Neural progenitor cell (in vitro differentiated cells): Measurements from ENCODE around the gene ZCCHC9. TPM values are rescaled to one million over a fixed set of nuclear protein-coding genes. Genes with fewer than 3 reads are reported as not detected.
"Not testable (repeated sequence)": the region's sequence is repeated elsewhere in the genome, so short reads cannot be mapped to it uniquely, and the experiment has no call there.

Experiments used
- DNase-seq: peaks from one replicate; pipeline ENCODE4 v3.0.0-alpha.2; 2016; ENCODE audit warnings: low spot score
- H2AFZ ChIP-seq: fragments of 200-600 bp; sonication (generic); replicated peaks from 2 replicates; pipeline ENCODE4 v1.6.1; 2016; ENCODE audit warnings: antibody characterized with exemption
- H3F3A ChIP-seq: fragments of 200-600 bp; sonication (generic); 2 replicates; pipeline ENCODE4 v1.6.1; 2016; ENCODE audit warnings: antibody characterized with exemption, low read depth
- H3K27ac ChIP-seq: fragments of 200-600 bp; sonication (generic); 2 replicates; pipeline ENCODE4 v1.5.1; 2016; ENCODE audit warnings: mild to moderate bottlenecking
- H3K27me3 ChIP-seq: fragments of 200-600 bp; sonication (generic); 2 replicates; pipeline ENCODE4 v1.6.1; 2016; ENCODE audit warnings: mild to moderate bottlenecking, moderate library complexity
- H3K36me3 ChIP-seq: fragments of 200-600 bp; sonication (generic); 2 replicates; pipeline ENCODE4 v1.5.1; 2016
- H3K4me1 ChIP-seq: fragments of 200-600 bp; sonication (generic); 2 replicates; pipeline ENCODE4 v1.6.1; 2016; ENCODE audit warnings: mixed run types
- H3K4me2 ChIP-seq: fragments of 200-600 bp; sonication (generic); 2 replicates; pipeline ENCODE4 v1.6.1; 2016
- H3K4me3 ChIP-seq: fragments of 200-600 bp; sonication (generic); 2 replicates; pipeline ENCODE4 v1.5.1; 2016
- H3K79me2 ChIP-seq: fragments of 200-600 bp; sonication (generic); 2 replicates; pipeline ENCODE4 v1.6.1; 2016; ENCODE audit warnings: low read depth
- H3K9ac ChIP-seq: fragments of 200-600 bp; sonication (generic); 2 replicates; pipeline ENCODE4 v1.6.1; 2016
- H3K9me3 ChIP-seq: fragments of 200-600 bp; sonication (generic); 2 replicates; pipeline ENCODE4 v1.5.1; 2016; ENCODE audit warnings: low read depth
- H4K20me1 ChIP-seq: fragments of 200-600 bp; sonication (generic); 2 replicates; pipeline ENCODE4 v1.6.1; 2016; ENCODE audit warnings: low read depth
- H3K27ac Mint-ChIP-seq: 3 replicates; pipeline ENCODE4 v1.8.0; 2021; ENCODE audit warnings: mixed read lengths
- H3K27me3 Mint-ChIP-seq: 2 replicates; pipeline ENCODE4 v1.8.0; 2022; ENCODE audit warnings: low read depth, mild to moderate bottlenecking, inconsistent platforms, moderate library complexity, mixed read lengths; ENCODE audit not compliant: insufficient read depth
- H3K36me3 Mint-ChIP-seq: 3 replicates; pipeline ENCODE4 v1.8.0; 2021; ENCODE audit warnings: mixed read lengths
- H3K4me1 Mint-ChIP-seq: 3 replicates; pipeline ENCODE4 v1.8.0; 2021; ENCODE audit warnings: mixed read lengths
- H3K4me3 Mint-ChIP-seq: 3 replicates; pipeline ENCODE4 v1.8.0; 2021; ENCODE audit warnings: mild to moderate bottlenecking, moderate library complexity, mixed read lengths
- H3K9me3 Mint-ChIP-seq: 3 replicates; pipeline ENCODE4 v1.8.0; 2020; ENCODE audit warnings: mixed read lengths
- EZH2 ChIP-seq: fragments of 200-600 bp; sonication (generic); IDR thresholded peaks from 2 replicates; pipeline ENCODE4 v1.6.1; 2017; ENCODE audit warnings: antibody characterized with exemption, mild to moderate bottlenecking, moderate library complexity
- EZH2phosphoT487 ChIP-seq: fragments of 200-600 bp; sonication (generic); IDR thresholded peaks from 2 replicates; pipeline ENCODE4 v1.6.1; 2017; ENCODE audit warnings: antibody characterized with exemption
- total RNA-seq: library from RNA; depleted of rRNA; stranded (reverse); fragments of >200 nt; gene quantifications from 2 replicates; pipeline ENCODE4 v1.2.3, GENCODE V29; 2015; ENCODE audit warnings: low replicate concordance
- TF ChIP-seq, protein P1 (sequence below): fragments of 200-600 bp; sonication (generic); IDR thresholded peaks from 2 replicates; pipeline ENCODE4 v1.5.1; 2017; ENCODE audit warnings: antibody characterized with exemption, mild to moderate bottlenecking

Gene ZCCHC9
- total RNA-seq, 1 donor from 2014 or later = 57.4 TPM

DNA sequence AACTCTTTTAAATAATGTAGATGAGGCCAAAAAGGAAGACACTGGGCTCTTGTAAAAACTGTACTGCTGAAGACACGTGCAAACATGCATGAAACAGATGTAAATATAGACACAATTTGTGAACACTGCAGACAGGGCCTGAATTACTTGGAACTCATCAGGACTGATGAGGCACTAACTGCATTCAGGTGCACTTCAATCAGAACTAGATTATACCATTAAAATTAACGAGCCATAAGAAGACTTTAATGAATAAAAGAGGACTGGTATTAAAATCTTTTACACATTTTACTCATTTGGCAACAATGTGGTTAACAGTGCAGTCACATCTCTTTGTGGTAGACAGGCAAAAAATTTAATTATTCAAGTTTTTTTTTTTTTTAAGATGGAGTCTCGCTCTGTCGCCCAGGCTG lies 13.4 kb upstream of the ZCCHC9 start:
- H3K9me3 Mint-ChIP-seq = peaks cover 36% of the 10 kb centered on the region
- no peak overlapping the region for H3K4me3 Mint-ChIP-seq
- H3K27ac Mint-ChIP-seq = no peak overlapping the region

DNA sequence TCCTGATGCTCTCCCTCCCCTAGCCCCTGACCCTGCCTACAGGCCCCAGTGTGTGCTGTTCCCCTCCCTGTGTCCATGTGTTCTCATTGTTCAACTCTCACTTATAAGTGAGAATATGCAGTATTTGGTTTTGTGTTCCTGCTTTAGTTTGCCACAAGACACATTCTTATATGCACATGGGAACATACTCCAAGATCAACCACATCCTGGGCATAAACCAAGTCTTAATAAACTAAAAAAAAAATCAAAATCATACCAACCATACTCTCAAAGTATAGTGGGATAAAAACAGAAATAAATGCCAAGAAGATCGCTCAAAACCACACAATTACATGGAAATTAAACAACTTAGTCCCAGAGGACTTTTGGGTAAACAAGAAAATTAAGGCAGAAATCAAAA lies 11.2 kb upstream of the ZCCHC9 start:
- H3K4me1 ChIP-seq = no peaks in the 10 kb centered on the region
- H3K4me3 ChIP-seq = no peak overlapping the region
- no peak overlapping the region for H3K4me2 ChIP-seq
- H3K9me3 ChIP-seq = no peaks in the 10 kb centered on the region
- DNase-seq = no peak
- H3K4me3 Mint-ChIP-seq = no peak overlapping the region
- TF ChIP-seq, protein P1, sequence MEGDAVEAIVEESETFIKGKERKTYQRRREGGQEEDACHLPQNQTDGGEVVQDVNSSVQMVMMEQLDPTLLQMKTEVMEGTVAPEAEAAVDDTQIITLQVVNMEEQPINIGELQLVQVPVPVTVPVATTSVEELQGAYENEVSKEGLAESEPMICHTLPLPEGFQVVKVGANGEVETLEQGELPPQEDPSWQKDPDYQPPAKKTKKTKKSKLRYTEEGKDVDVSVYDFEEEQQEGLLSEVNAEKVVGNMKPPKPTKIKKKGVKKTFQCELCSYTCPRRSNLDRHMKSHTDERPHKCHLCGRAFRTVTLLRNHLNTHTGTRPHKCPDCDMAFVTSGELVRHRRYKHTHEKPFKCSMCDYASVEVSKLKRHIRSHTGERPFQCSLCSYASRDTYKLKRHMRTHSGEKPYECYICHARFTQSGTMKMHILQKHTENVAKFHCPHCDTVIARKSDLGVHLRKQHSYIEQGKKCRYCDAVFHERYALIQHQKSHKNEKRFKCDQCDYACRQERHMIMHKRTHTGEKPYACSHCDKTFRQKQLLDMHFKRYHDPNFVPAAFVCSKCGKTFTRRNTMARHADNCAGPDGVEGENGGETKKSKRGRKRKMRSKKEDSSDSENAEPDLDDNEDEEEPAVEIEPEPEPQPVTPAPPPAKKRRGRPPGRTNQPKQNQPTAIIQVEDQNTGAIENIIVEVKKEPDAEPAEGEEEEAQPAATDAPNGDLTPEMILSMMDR = no peak
- TF ChIP-seq EZH2 = no peak
- TF ChIP-seq EZH2phosphoT487 = no peak
- H3K9ac ChIP-seq = no peak overlapping the region
- no peaks in the 10 kb centered on the region for H4K20me1 ChIP-seq
- H3K27ac ChIP-seq = no peak overlapping the region
- H3K4me1 Mint-ChIP-seq = no peaks in the 10 kb centered on the region
- peaks cover 42% of the 10 kb centered on the region for H3K9me3 Mint-ChIP-seq
- H3K36me3 ChIP-seq = no peaks in the 10 kb centered on the region
- H3K27me3 ChIP-seq = no peaks in the 10 kb centered on the region
- H3F3A ChIP-seq = no peaks in the 10 kb centered on the region
- H3K36me3 Mint-ChIP-seq = peaks cover 34% of the 10 kb centered on the region
- no peaks in the 10 kb centered on the region for H3K27me3 Mint-ChIP-seq
- H2AFZ ChIP-seq = no peak overlapping the region
- no peak overlapping the region for H3K27ac Mint-ChIP-seq
- H3K79me2 ChIP-seq = peaks cover 98% of the 10 kb centered on the region

More for the DNA sequence above, 13.4 kb upstream of the ZCCHC9 start:
- H2AFZ ChIP-seq = no peak overlapping the region
- H4K20me1 ChIP-seq = no peaks in the 10 kb centered on the region
- TF ChIP-seq EZH2 = no peak
- TF ChIP-seq, protein P1 = no peak
- TF ChIP-seq EZH2phosphoT487 = no peak
- no peaks in the 10 kb centered on the region for H3K4me1 Mint-ChIP-seq
- peaks cover 95% of the 10 kb centered on the region for H3K79me2 ChIP-seq
- no peak overlapping the region for H3K4me3 ChIP-seq
- DNase-seq = no peak
- H3K9ac ChIP-seq = no peak overlapping the region
- no peaks in the 10 kb centered on the region for H3K27me3 ChIP-seq
- H3K4me2 ChIP-seq = no peak overlapping the region
- H3K27ac ChIP-seq = no peak overlapping the region
- H3F3A ChIP-seq = no peaks in the 10 kb centered on the region
- peaks cover 5% of the 10 kb centered on the region for H3K36me3 ChIP-seq
- H3K4me1 ChIP-seq = no peaks in the 10 kb centered on the region
- H3K9me3 ChIP-seq = no peaks in the 10 kb centered on the region
- H3K36me3 Mint-ChIP-seq = peaks cover 29% of the 10 kb centered on the region
- no peaks in the 10 kb centered on the region for H3K27me3 Mint-ChIP-seq

DNA sequence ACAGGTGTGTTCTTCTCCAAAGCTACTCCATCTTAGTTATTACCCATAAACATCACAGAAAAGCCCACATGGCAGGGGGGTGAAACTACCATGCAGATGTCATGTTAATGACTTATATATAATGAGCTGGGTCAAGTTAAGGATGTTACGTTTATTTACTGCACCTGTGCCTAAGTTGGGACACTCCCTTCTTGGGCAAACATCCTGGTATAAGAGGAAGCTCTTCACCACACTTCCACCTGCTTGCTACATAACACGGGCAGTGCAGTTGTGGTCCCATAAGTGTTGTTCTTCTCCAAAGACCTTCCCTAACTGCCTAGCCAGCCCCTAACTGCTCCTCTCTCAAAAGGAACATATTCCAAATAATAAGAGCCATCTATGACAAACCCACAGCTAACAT lies 9.3 kb upstream of the ZCCHC9 start:
- Histone ChIP-seq H3F3A (peaks cover 9% of the 10 kb centered on the region), H3K9ac (no peak overlapping the region), H3K9me3 (no peaks in the 10 kb centered on the region), H3K27me3 (no peaks in the 10 kb centered on the region), H2AFZ (no peak overlapping the region), H3K79me2 (peaks cover 88% of the 10 kb centered on the region), H3K27ac (no peak overlapping the region), H3K4me3 (no peak overlapping the region), H3K36me3 (no peaks in the 10 kb centered on the region), H3K4me2 (no peak overlapping the region), H4K20me1 (no peaks in the 10 kb centered on the region), H3K4me1 (no peaks in the 10 kb centered on the region)
- TF ChIP-seq, protein P1 = no peak
- TF ChIP-seq EZH2phosphoT487 = no peak
- no peak for TF ChIP-seq EZH2
- Mint-ChIP-seq H3K27ac (no peak overlapping the region), H3K36me3 (peaks cover 34% of the 10 kb centered on the region), H3K4me1 (no peaks in the 10 kb centered on the region), H3K27me3 (no peaks in the 10 kb centered on the region), H3K4me3 (no peak overlapping the region), H3K9me3 (peaks cover 42% of the 10 kb centered on the region)
- no peak for DNase-seq

DNA sequence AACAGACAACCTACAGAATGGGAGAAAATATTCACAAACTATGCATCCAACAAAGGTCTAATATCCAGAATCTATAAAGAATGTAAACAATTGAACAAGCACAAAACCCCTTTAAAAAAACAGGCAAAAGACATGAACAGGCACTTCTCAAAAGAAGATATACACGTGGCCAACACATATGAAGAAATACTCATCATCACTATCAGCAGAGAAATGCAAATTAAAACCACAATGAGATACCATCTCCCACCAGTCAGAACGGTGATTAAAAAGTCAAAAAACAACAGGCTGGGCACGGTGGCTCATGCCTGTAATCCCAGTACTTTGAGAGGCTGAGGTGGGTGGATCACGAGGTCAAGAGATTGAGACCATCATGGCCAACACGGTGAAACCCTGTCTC lies 7.4 kb upstream of the ZCCHC9 start:
- H3K27ac ChIP-seq, H3K4me2 ChIP-seq, H3K36me3 ChIP-seq, H3F3A ChIP-seq, H3K4me1 Mint-ChIP-seq, H3K9ac ChIP-seq, DNase-seq, H3K9me3 ChIP-seq, H3K4me1 ChIP-seq, H4K20me1 ChIP-seq, H3K4me3 ChIP-seq, H2AFZ ChIP-seq, H3K27me3 Mint-ChIP-seq, H3K4me3 Mint-ChIP-seq, H3K27ac Mint-ChIP-seq, H3K27me3 ChIP-seq: not testable (repeated sequence)
- H3K79me2 ChIP-seq = peaks cover 88% of the 10 kb centered on the region
- peaks cover 30% of the 10 kb centered on the region for H3K36me3 Mint-ChIP-seq
- H3K9me3 Mint-ChIP-seq = peaks cover 42% of the 10 kb centered on the region
